HFFc6 (cell line): ENCODE measurements around the gene ABCA4. TPM values are rescaled to one million over a fixed set of nuclear protein-coding genes. Genes with fewer than 3 reads are reported as not detected.

ENCODE experiments used
- DNase-seq: peaks from one replicate; pipeline ENCODE4 v3.0.0-alpha.2; 2018
- H3K27ac Mint-ChIP-seq: 2 replicates; pipeline ENCODE4 v1.8.0; 2020; ENCODE audit warnings: mild to moderate bottlenecking, mixed read lengths
- H3K27me3 Mint-ChIP-seq: 2 replicates; pipeline ENCODE4 v1.8.0; 2021; ENCODE audit warnings: mild to moderate bottlenecking, moderate library complexity, mixed read lengths; ENCODE audit not compliant: insufficient read depth
- H3K36me3 Mint-ChIP-seq: 2 replicates; pipeline ENCODE4 v1.8.0; 2021; ENCODE audit warnings: low read depth, mixed read lengths
- H3K4me1 Mint-ChIP-seq: 2 replicates; pipeline ENCODE4 v1.8.0; 2020; ENCODE audit warnings: low read depth, mixed read lengths
- H3K4me3 Mint-ChIP-seq: 2 replicates; pipeline ENCODE4 v1.8.0; 2020; ENCODE audit warnings: mild to moderate bottlenecking, moderate library complexity, mixed read lengths
- H3K9me3 Mint-ChIP-seq: 2 replicates; pipeline ENCODE4 v1.8.0; 2020; ENCODE audit warnings: mild to moderate bottlenecking, mixed read lengths
- CTCF ChIP-seq: fragments of 200-600 bp; sonication (generic); IDR thresholded peaks from 2 replicates; pipeline ENCODE4 v1.5.0; 2021; ENCODE audit warnings: antibody characterized with exemption, mild to moderate bottlenecking
- total RNA-seq, 6 experiments: library from RNA; stranded (reverse); fragmentation: NEBNext Ultra II Directional; extraction: Animal tissue kit (Norgen Biotek cat#: 25700); gene quantifications; 2 replicates in 1 of 6; 3 replicates in 5 of 6; pipeline ENCODE4 v1.2.3, GENCODE V29; 2021

Gene ABCA4
- total RNA-seq, 6 experiments from 2014 or later: 0.03 to 0.09 (median 0.05) TPM; not detected in 3

GRCh38 chr1:93997756-93998155, 123.2 kb downstream of the ABCA4 start:
- Mint-ChIP-seq H3K4me1 (peaks cover 14% of the 10 kb centered on the region), H3K27ac (no peak overlapping the region), H3K9me3 (no peaks in the 10 kb centered on the region), H3K4me3 (no peak overlapping the region), H3K27me3 (peaks cover 12% of the 10 kb centered on the region), H3K36me3 (no peaks in the 10 kb centered on the region)
- TF ChIP-seq CTCF: no peak
- DNase-seq: no peak

- H3K36me3 Mint-ChIP-seq: no peaks in the 10 kb centered on the region
- H3K4me3 Mint-ChIP-seq: no peak overlapping the region
- peaks cover 8% of the 10 kb centered on the region for H3K27me3 Mint-ChIP-seq
- peaks cover 14% of the 10 kb centered on the region for H3K4me1 Mint-ChIP-seq
- no peak overlapping the region for H3K27ac Mint-ChIP-seq
- DNase-seq: no peak
- no peaks in the 10 kb centered on the region for H3K9me3 Mint-ChIP-seq
- TF ChIP-seq CTCF: no peak
Observed at GRCh38 chr1:93995837-93996536, 125.0 kb downstream of the ABCA4 start.

DNA sequence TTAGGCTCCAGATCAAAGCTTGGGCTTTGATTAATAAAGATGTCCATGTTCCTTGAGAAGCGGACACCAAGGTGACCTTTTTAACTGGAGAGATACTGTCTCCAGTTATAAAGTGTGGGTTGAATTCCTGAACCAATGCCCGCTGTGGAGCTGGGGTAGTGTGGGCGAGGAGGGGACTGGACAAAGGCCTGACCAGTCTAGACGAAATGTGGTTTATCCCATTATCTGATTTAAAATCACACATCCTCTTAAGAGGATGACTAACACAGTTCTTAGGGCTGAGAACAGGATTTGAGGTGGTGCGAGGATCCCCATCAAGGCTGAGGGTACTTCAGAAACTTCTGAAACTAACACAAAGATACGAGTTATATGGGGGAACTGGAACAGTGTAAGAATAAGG, 127.2 kb downstream of the ABCA4 start:
- H3K36me3 Mint-ChIP-seq: no peaks in the 10 kb centered on the region
- H3K4me1 Mint-ChIP-seq: peaks cover 24% of the 10 kb centered on the region
- no peak overlapping the region for H3K4me3 Mint-ChIP-seq
- H3K27me3 Mint-ChIP-seq: peaks cover 9% of the 10 kb centered on the region
- DNase-seq: peak; percentile 47
- H3K27ac Mint-ChIP-seq: no peak overlapping the region; the same call in 1 of the 2 replicates
- H3K9me3 Mint-ChIP-seq: no peaks in the 10 kb centered on the region
- no peak for TF ChIP-seq CTCF

DNA sequence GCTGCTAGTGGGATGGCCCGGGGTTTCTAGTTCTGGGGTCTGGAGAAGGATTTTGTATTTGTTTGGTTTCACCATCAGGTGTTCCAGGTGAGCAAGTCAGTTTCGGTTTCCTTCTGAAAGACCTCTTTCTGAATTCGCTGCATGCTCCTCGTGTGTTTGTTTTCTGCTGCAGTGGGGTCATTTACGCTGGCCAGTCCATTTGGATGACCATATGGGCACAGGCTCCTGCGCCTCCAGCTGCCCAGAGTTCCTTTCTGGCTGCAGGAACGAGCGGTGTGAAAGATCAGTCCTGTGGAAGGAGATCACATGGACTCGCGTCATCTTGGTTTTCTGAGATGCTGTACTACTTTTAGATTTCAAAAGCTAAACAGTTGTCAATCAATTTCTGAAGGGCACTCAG, 128.0 kb downstream of the ABCA4 start:
- Mint-ChIP-seq H3K27me3 (peaks cover 9% of the 10 kb centered on the region), H3K4me1 (peaks cover 27% of the 10 kb centered on the region), H3K36me3 (no peaks in the 10 kb centered on the region), H3K27ac (no peak overlapping the region), H3K9me3 (no peaks in the 10 kb centered on the region), H3K4me3 (no peak overlapping the region)
- DNase-seq: no peak
- no peak for TF ChIP-seq CTCF

- peaks cover 9% of the 10 kb centered on the region for H3K27me3 Mint-ChIP-seq
- no peak for TF ChIP-seq CTCF
- H3K36me3 Mint-ChIP-seq: no peaks in the 10 kb centered on the region
- H3K9me3 Mint-ChIP-seq: no peaks in the 10 kb centered on the region
- H3K4me3 Mint-ChIP-seq: no peak overlapping the region
- no peak for DNase-seq
- no peak overlapping the region for H3K27ac Mint-ChIP-seq
- peaks cover 27% of the 10 kb centered on the region for H3K4me1 Mint-ChIP-seq
Observed at GRCh38 chr1:93992190-93992589, 128.8 kb downstream of the ABCA4 start.
